CD1c-positive myeloid dendritic cell (primary cell): ENCODE measurements around the gene PISD.

Source experiments
- DNase-seq: peaks from one replicate; pipeline ENCODE4 v3.0.0-alpha.2; 2016; ENCODE audit errors: extremely low spot score

Gene PISD

GRCh38 chr22:31575190-31575589 is 86.8 kb downstream of the PISD start:
- no peak for DNase-seq

- DNase-seq = no peak
Observed at GRCh38 chr22:31574055-31574670, 87.9 kb downstream of the PISD start.

GRCh38 chr22:31572939-31573338 is 89.1 kb downstream of the PISD start:
- DNase-seq = no peak

GRCh38 chr22:31569126-31569525 is 92.9 kb downstream of the PISD start:
- DNase-seq = no peak
